Immature natural killer cell (primary cell): ENCODE measurements around the gene HELQ. TPM values are rescaled to one million over a fixed set of nuclear protein-coding genes. Genes with fewer than 3 reads are reported as not detected.
"Not testable (repeated sequence)": the region's sequence is repeated elsewhere in the genome, so short reads cannot be mapped to it uniquely, and the experiment has no call there.

Experiments
- DNase-seq, 3 donors: peaks; one replicate each; pipeline ENCODE4 v3.0.0; 2022; ENCODE audit warnings: mixed read lengths in 1 of 3
- H3K27ac Mint-ChIP-seq, 6 donors: one replicate each; pipeline ENCODE4 v1.8.0; 2020; ENCODE audit warnings: mixed read lengths in 6 of 6, mild to moderate bottlenecking in 5 of 6, inconsistent platforms in 4 of 6, moderate library complexity in 3 of 6
- H3K27me3 Mint-ChIP-seq, 3 donors: one replicate each; pipeline ENCODE4 v1.8.0; 2020 to 2021; ENCODE audit warnings: low read depth in 3 of 3, mild to moderate bottlenecking in 3 of 3, mixed read lengths in 3 of 3, moderate library complexity in 3 of 3, inconsistent platforms in 1 of 3
- H3K36me3 Mint-ChIP-seq, 3 donors: one replicate each; pipeline ENCODE4 v1.8.0; 2020; ENCODE audit warnings: mixed read lengths in 3 of 3, inconsistent platforms in 2 of 3, mild to moderate bottlenecking in 2 of 3
- H3K4me1 Mint-ChIP-seq, 2 donors: one replicate each; pipeline ENCODE4 v1.8.0; 2020; ENCODE audit warnings: inconsistent platforms in 2 of 2, mild to moderate bottlenecking in 2 of 2, mixed read lengths in 2 of 2, moderate library complexity in 1 of 2
- H3K4me3 Mint-ChIP-seq, 5 donors: one replicate each; pipeline ENCODE4 v1.8.0; 2020; ENCODE audit warnings: mild to moderate bottlenecking in 5 of 5, mixed read lengths in 5 of 5, inconsistent platforms in 3 of 5, moderate library complexity in 3 of 5
- H3K9me3 Mint-ChIP-seq, 6 donors: one replicate each; pipeline ENCODE4 v1.8.0; 2020; ENCODE audit warnings: mild to moderate bottlenecking in 6 of 6, mixed read lengths in 6 of 6, inconsistent platforms in 4 of 6, moderate library complexity in 3 of 6
- polyA plus RNA-seq, 3 donors: library from polyadenylated mRNA; unstranded; fragments of 300-500 nt; fragmentation: Illumina TruSeq; gene quantifications; one replicate each; pipeline ENCODE4 v1.2.3, GENCODE V29; 2021

Gene HELQ
- 10 to 100 TPM in 2 of 3 donors, 1 to 10 TPM in 1; 7.8 to 18.9 (median 15.4) TPM for polyA plus RNA-seq

GRCh38 chr4:83455281-83456183 lies at the start of gene HELQ, which contains the start of gene MRPS18C:
Gene HELQ, minus strand, starts transcription at chr4:83455823. Its CDS starts 130 bp downstream, at chr4:83455693.
Gene MRPS18C, plus strand, starts transcription at chr4:83456058. Its CDS starts 20 bp downstream, at chr4:83456078.
- peak; percentile 97 to 98 (median 97) for DNase-seq
- H3K27ac Mint-ChIP-seq: peak within 1 kb of the TSS; percentile 100
- H3K9me3 Mint-ChIP-seq: no peaks in the 10 kb centered on the region
- H3K4me1 Mint-ChIP-seq: peaks cover 44 to 78% of the 10 kb centered on the region in 2 donors
- H3K36me3 Mint-ChIP-seq: peaks cover 14 to 37% (median 16%) of the 10 kb centered on the region in 3 donors
- peak within 1 kb of the TSS; percentile 98 to 100 (median 100) for H3K4me3 Mint-ChIP-seq
- peaks cover 9 to 13% (median 10%) of the 10 kb centered on the region in 3 donors for H3K27me3 Mint-ChIP-seq

DNA sequence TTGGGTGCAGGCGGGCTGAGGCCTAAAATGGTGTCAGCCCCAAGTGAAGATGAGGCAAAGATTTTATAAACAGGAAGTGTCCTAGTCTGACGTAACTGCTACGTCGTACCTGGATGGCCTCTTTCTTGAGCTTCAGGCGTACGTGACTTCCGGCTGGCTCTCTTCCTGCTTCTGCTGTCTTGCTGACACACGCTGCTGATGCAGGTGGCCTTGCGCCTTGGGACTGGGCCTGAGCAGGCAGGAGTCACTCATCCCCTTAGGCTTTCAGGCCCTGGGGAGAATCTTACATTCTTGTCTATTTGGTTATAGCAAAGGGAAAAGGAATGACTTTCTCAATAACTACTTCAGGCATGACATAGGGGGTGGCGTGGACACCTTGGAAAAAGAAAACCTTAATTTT lies 49.4 kb upstream of the HELQ start:
- Mint-ChIP-seq H3K36me3 (no peaks in the 10 kb centered on the region), H3K27me3 (peaks cover 0 to 4% (median 0%) of the 10 kb centered on the region in 3 donors), H3K9me3 (no peaks in the 10 kb centered on the region), H3K4me1 (peaks cover 10 to 14% of the 10 kb centered on the region in 2 donors), H3K4me3 (no peak overlapping the region), H3K27ac (peak overlapping the region in 1 of 6 donors; percentile 41)
- DNase-seq: no peak

DNA sequence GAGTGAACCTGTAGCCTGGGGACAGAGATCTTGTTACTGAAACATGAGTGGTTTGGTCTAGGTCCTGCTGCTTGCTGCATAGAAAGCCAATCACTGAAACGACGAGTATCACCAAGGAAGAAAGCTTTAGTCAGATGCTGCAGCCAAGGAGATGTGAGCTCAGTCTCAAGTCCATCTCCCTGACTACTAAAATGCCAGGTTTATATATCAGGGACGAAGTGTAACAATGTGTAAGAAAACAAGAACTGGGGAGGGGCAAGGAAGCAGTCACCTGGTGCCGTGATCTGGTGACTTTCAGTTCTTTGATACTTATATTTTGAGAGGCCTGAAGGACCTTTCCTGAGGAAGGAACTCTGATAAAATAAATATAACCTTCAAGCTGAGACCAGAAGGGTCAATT lies 48.9 kb upstream of the HELQ start:
- H3K4me1 Mint-ChIP-seq: peaks cover 10 to 14% of the 10 kb centered on the region in 2 donors
- no peaks in the 10 kb centered on the region for H3K9me3 Mint-ChIP-seq
- no peak overlapping the region for H3K4me3 Mint-ChIP-seq
- H3K36me3 Mint-ChIP-seq: no peaks in the 10 kb centered on the region
- H3K27me3 Mint-ChIP-seq: peaks cover 0 to 4% (median 0%) of the 10 kb centered on the region in 3 donors
- peak overlapping the region in 3 of 6 donors; percentile 13 to 64 (median 41) for H3K27ac Mint-ChIP-seq
- no peak for DNase-seq

- peak in 1 of 3 donors; percentile 10 for DNase-seq
- Mint-ChIP-seq H3K9me3 (no peaks in the 10 kb centered on the region), H3K36me3 (no peaks in the 10 kb centered on the region), H3K27me3 (peaks cover 0 to 4% (median 0%) of the 10 kb centered on the region in 3 donors), H3K27ac (peak overlapping the region in 5 of 6 donors; percentile 13 to 54 (median 41)), H3K4me1 (peaks cover 10 to 14% of the 10 kb centered on the region in 2 donors), H3K4me3 (no peak overlapping the region)
Measured at GRCh38 chr4:83503974-83504373, 48.4 kb upstream of the HELQ start.

- H3K4me3 Mint-ChIP-seq, H3K27me3 Mint-ChIP-seq, DNase-seq, H3K27ac Mint-ChIP-seq, H3K9me3 Mint-ChIP-seq, H3K36me3 Mint-ChIP-seq: not testable (repeated sequence)
- H3K4me1 Mint-ChIP-seq: peaks cover 10 to 14% of the 10 kb centered on the region in 2 donors
Measured at GRCh38 chr4:83501671-83502070, 46.0 kb upstream of the HELQ start.

- Mint-ChIP-seq H3K36me3 (no peaks in the 10 kb centered on the region), H3K4me3 (no peak overlapping the region), H3K27ac (no peak overlapping the region), H3K4me1 (no peaks in the 10 kb centered on the region), H3K9me3 (no peaks in the 10 kb centered on the region), H3K27me3 (peaks cover 0 to 4% (median 2%) of the 10 kb centered on the region in 3 donors)
- DNase-seq: no peak
Measured at GRCh38 chr4:83498187-83498586, 42.6 kb upstream of the HELQ start.

- H3K27me3 Mint-ChIP-seq, H3K4me3 Mint-ChIP-seq, H3K4me1 Mint-ChIP-seq, H3K36me3 Mint-ChIP-seq, H3K27ac Mint-ChIP-seq, DNase-seq, H3K9me3 Mint-ChIP-seq: not testable (repeated sequence)
Measured at GRCh38 chr4:83496085-83496917, 40.7 kb upstream of the HELQ start.

GRCh38 chr4:83490876-83491450 lies 35.3 kb upstream of the HELQ start:
- Mint-ChIP-seq H3K27ac (no peak overlapping the region), H3K36me3 (no peaks in the 10 kb centered on the region), H3K4me3 (no peak overlapping the region), H3K27me3 (peaks cover 0 to 2% (median 1%) of the 10 kb centered on the region in 3 donors), H3K4me1 (peaks cover 0 to 4% of the 10 kb centered on the region in 2 donors), H3K9me3 (no peaks in the 10 kb centered on the region)
- peak in 2 of 3 donors; percentile 17 to 28 for DNase-seq

DNA sequence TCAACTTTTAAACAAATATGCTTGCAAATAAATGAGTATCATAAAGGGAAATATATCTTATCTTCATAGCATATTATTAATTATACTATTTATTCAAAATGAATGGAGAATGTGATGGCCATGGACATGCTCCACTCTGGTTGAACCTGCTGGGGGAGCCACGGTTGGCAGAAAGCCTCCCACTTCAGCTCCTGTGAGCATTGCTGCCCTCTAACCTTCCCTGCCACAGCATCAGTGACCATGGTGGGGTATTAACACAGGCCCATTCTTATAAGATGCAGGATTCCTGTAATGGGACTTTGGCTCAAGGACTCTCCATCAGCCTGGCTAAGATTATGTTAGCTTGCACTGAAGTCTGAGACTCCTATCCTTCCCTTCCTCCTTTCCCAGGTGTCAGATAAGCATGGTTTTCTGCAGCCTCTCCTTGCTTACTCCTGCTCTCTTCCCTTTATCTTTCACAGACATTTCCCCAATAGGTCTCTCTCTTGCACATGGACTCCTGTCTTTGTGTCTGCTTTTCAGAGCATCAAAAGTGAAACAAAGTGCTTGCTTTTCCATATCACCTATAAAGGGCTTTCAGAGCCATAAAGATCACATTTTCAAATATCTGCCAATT lies 34.2 kb upstream of the HELQ start:
- DNase-seq: no peak
- H3K27me3 Mint-ChIP-seq: peaks cover 0 to 3% (median 2%) of the 10 kb centered on the region in 3 donors
- no peak overlapping the region for H3K27ac Mint-ChIP-seq
- H3K9me3 Mint-ChIP-seq: no peaks in the 10 kb centered on the region
- peaks cover 9 to 10% of the 10 kb centered on the region in 2 donors for H3K4me1 Mint-ChIP-seq
- no peaks in the 10 kb centered on the region for H3K36me3 Mint-ChIP-seq
- H3K4me3 Mint-ChIP-seq: no peak overlapping the region

GRCh38 chr4:83486457-83487129 lies 31.0 kb upstream of the HELQ start:
- peak overlapping the region in 5 of 6 donors; percentile 59 to 82 (median 70) for H3K27ac Mint-ChIP-seq
- H3K4me1 Mint-ChIP-seq: peaks cover 17 to 19% of the 10 kb centered on the region in 2 donors
- peak overlapping the region in 3 of 5 donors; percentile 8 to 49 (median 44) for H3K4me3 Mint-ChIP-seq
- H3K27me3 Mint-ChIP-seq: peaks cover 1 to 9% (median 3%) of the 10 kb centered on the region in 3 donors
- no peak for DNase-seq
- no peaks in the 10 kb centered on the region for H3K9me3 Mint-ChIP-seq
- H3K36me3 Mint-ChIP-seq: no peaks in the 10 kb centered on the region

DNA sequence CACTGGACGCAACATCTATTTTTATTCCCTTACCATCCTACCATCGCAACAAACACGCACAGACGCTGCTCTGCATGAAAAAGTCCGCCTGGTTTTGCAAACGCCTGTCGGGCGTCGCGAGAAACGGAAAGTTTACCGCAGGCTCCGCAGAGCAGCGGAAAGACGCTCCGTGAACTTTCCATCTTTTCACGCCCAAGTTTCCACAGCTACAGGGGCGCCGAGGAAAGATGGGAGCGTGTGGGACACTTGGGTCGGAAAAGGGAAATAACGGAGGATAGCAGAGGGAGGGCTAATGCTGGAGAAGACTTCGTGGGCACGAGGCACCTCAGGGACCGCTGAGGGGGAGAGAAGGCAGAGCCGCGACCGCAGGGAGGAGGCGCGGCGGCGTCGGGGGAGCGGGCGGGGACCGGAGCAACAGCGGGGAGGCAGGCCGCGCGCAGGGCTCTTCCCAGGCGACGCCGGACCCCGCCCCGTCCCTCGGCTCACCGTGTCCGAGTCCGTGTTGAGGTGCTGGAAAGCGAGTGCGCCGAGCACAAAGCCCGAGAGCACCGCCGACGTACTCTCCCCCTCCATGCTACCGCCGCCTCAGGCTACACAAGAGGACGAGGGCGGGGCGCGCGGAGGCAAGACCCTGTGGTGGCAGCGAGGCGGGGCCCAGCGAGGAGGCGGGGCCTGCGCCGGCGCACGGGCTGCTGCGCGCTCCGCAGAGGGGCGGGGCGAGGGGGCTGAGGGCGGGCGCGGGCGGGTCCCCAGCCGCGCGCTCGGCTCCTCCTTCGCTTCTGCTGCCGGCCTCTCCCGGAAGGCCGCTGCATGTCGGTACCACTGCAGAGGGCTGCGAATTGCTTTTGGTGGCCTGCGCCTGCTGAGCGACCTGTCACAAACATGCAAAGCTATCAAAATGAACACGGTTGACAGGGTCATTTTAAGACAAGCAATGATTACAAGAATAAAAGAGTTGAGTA lies 29.2 kb upstream of the HELQ start, which contains the start of gene ABRAXAS1:
Gene ABRAXAS1, minus strand, starts transcription at position 601 of the 962 bp plus-strand sequence. Its CDS starts 28 bp downstream, at position 573.
- H3K4me3 Mint-ChIP-seq: peak within 1 kb of the TSS; percentile 98 to 100 (median 99)
- H3K27me3 Mint-ChIP-seq: peaks cover 1 to 7% (median 3%) of the 10 kb centered on the region in 3 donors
- H3K4me1 Mint-ChIP-seq: peaks cover 17 to 19% of the 10 kb centered on the region in 2 donors
- DNase-seq: peak; percentile 93 to 95 (median 95)
- peaks cover 0 to 3% (median 0%) of the 10 kb centered on the region in 3 donors for H3K36me3 Mint-ChIP-seq
- H3K9me3 Mint-ChIP-seq: no peaks in the 10 kb centered on the region
- peak within 1 kb of the TSS; percentile 84 to 98 (median 96) for H3K27ac Mint-ChIP-seq
